ENCODE measurements around the gene APOB. TPM values are rescaled to one million over a fixed set of nuclear protein-coding genes. Genes with fewer than 3 reads are reported as not detected.

APOB gene
- total RNA-seq, 2 experiments from 2014 or later, result not detected

GRCh38 chr2:21020668-21021288, 23.1 kb downstream of the APOB start:
- ChIA-PET POLR2A (no interaction called here), CTCF (no interaction called here)

- ChIA-PET POLR2A (no interaction called here), CTCF (no interaction called here)
Measured at GRCh38 chr2:21020031-21020667, 23.7 kb downstream of the APOB start.

- ChIA-PET POLR2A (no interaction called here), CTCF (no interaction called here)
Measured at GRCh38 chr2:21019678-21020021, 24.2 kb downstream of the APOB start.

GRCh38 chr2:21019000-21019677, 24.7 kb downstream of the APOB start:
- CTCF ChIA-PET, result no interaction called here
- POLR2A ChIA-PET, result no interaction called here

- CTCF ChIA-PET, result no interaction called here
Measured at GRCh38 chr2:21018290-21018689, 25.6 kb downstream of the APOB start.

GRCh38 chr2:21017748-21018276, 26.1 kb downstream of the APOB start:
- CTCF ChIA-PET, result no interaction called here
- POLR2A ChIA-PET, result no interaction called here

More at GRCh38 chr2:21018290-21018689, 25.6 kb downstream of the APOB start:
- POLR2A ChIA-PET, result no interaction called here

GRCh38 chr2:21015281-21015645, 28.6 kb downstream of the APOB start:
- POLR2A ChIA-PET, result no interaction called here
- CTCF ChIA-PET, result no interaction called here

- CTCF ChIA-PET, result no interaction called here
- POLR2A ChIA-PET, result no interaction called here
Measured at GRCh38 chr2:21014364-21015280, 29.3 kb downstream of the APOB start.

- POLR2A ChIA-PET, result no interaction called here
- CTCF ChIA-PET, result interaction anchor here (1.0 kb wide), 1 partner anchor 29 kb away, joined by 3 read pairs; no protein-coding TSS in a partner anchor
Measured at GRCh38 chr2:21013043-21013816, 30.6 kb downstream of the APOB start.

- ChIA-PET POLR2A (no interaction called here), CTCF (no interaction called here)
Measured at GRCh38 chr2:21012557-21012937, 31.3 kb downstream of the APOB start.

GRCh38 chr2:21011876-21012556, 31.9 kb downstream of the APOB start:
- ChIA-PET POLR2A (no interaction called here), CTCF (no interaction called here)

- CTCF ChIA-PET, result no interaction called here
Measured at GRCh38 chr2:21011453-21011852, 32.4 kb downstream of the APOB start.

GRCh38 chr2:21010813-21011439, 32.9 kb downstream of the APOB start:
- ChIA-PET POLR2A (no interaction called here), CTCF (no interaction called here)

More at GRCh38 chr2:21011453-21011852, 32.4 kb downstream of the APOB start:
- POLR2A ChIA-PET, result no interaction called here

GRCh38 chr2:21009662-21010225, 34.1 kb downstream of the APOB start:
- CTCF ChIA-PET, result no interaction called here
- POLR2A ChIA-PET, result no interaction called here

GRCh38 chr2:21008790-21009661, 34.8 kb downstream of the APOB start:
- ChIA-PET CTCF (no interaction called here), POLR2A (no interaction called here)

- ChIA-PET CTCF (no interaction called here), POLR2A (no interaction called here)
Measured at GRCh38 chr2:21008014-21008789, 35.7 kb downstream of the APOB start.
